ENCODE results near the gene VPREB1. TPM values are rescaled to one million over a fixed set of nuclear protein-coding genes. Genes with fewer than 3 reads are reported as not detected.

Gene VPREB1, protein sequence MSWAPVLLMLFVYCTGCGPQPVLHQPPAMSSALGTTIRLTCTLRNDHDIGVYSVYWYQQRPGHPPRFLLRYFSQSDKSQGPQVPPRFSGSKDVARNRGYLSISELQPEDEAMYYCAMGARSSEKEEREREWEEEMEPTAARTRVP
- polyA plus RNA-seq (2013, experiment 1 of 2): not detected
- polyA plus RNA-seq (2013, experiment 2 of 2): not detected

DNA sequence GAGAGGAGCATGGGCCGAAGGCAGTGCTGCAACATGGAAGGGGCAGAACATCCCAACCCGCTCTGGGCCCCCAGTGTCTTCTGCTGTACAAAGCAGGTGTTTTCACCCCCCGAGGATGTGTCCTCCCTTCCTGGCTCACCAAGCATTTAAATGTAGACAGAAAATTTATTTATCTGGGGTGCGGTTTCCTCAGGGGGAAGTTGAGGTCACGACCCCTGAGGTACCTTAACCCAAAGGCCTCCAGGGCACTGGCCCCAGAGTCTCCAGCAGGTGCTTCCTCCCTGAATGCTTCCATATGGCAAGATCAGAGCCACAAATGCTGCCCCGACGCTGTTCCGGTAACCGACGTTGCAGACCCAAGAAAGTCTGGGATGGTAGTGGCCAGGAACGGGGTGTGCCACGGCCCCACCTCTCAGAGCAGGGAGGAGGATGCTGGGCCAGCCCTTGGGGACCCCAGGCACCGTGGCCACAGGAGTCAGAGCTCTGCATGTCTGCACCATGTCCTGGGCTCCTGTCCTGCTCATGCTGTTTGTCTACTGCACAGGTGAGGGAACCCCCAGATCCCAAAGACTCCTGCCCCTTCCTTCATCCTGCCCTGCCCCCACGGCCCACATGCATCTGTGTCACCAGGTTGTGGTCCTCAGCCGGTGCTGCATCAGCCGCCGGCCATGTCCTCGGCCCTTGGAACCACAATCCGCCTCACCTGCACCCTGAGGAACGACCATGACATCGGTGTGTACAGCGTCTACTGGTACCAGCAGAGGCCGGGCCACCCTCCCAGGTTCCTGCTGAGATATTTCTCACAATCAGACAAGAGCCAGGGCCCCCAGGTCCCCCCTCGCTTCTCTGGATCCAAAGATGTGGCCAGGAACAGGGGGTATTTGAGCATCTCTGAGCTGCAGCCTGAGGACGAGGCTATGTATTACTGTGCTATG is at the start of gene VPREB1:
TSS of gene VPREB1 (plus strand) at position 471 of the 935 bp plus-strand sequence. CDS start at position 499, 28 bp downstream.
- no peaks in the 10 kb centered on the region for H3K36me3 ChIP-seq (ENCODE audit: control insufficient read depth, insufficient read depth, low read length)
- no peaks in the 10 kb centered on the region for H3K79me2 ChIP-seq (ENCODE audit: control insufficient read depth, insufficient read depth, low read length)
- H3K79me1 ChIP-seq (ENCODE audit: low read length): no peaks in the 10 kb centered on the region
- no peak within 1 kb of the TSS for H4K5ac ChIP-seq (ENCODE audit: low read length)
- H3K23ac ChIP-seq (ENCODE audit: low read length): no peak within 1 kb of the TSS
- no peak within 1 kb of the TSS for H2BK15ac ChIP-seq (replicated peaks; ENCODE audit: low read depth)
- H2BK5ac ChIP-seq (ENCODE audit: low read length): no peak within 1 kb of the TSS
- H3K4me3 ChIP-seq (ENCODE audit: low read length): no peak within 1 kb of the TSS
- WGBS (ENCODE audit: extremely low coverage, insufficient coverage, low lambda C conversion rate): no CpG with 5 or more reads among the region's 25 CpGs
- no peak within 1 kb of the TSS for H3K27ac ChIP-seq (ENCODE audit: low read depth, low read length)
- no peak within 1 kb of the TSS for H3K9ac ChIP-seq (ENCODE audit: low read length)
- peaks cover 23% of the 10 kb centered on the region for H3K27me3 ChIP-seq (ENCODE audit: insufficient read depth, low read length, poor library complexity)
- no peak within 1 kb of the TSS for H3K4me2 ChIP-seq (ENCODE audit: low read length)
- H3K56ac ChIP-seq (ENCODE audit: low read length): no peak within 1 kb of the TSS
- no peaks in the 10 kb centered on the region for H3K4me1 ChIP-seq (ENCODE audit: control insufficient read depth, low read depth, low read length)
- H3K4ac ChIP-seq (ENCODE audit: low read depth, low read length): no peak within 1 kb of the TSS
- no peak within 1 kb of the TSS for H2BK120ac ChIP-seq (ENCODE audit: low read depth, low read length)
- no peak within 1 kb of the TSS for H4K8ac ChIP-seq (ENCODE audit: low read depth, low read length)
- no peak for DNase-seq
- no peak within 1 kb of the TSS for H2AK5ac ChIP-seq (ENCODE audit: low read length)
- H3K18ac ChIP-seq (ENCODE audit: low read length): no peak within 1 kb of the TSS

GRCh38 chr22:22194931-22195264 is 49.7 kb upstream of the VPREB1 start:
- Histone ChIP-seq H3K36me3 (ENCODE audit: control insufficient read depth, insufficient read depth, low read length) (no peaks in the 10 kb centered on the region), H3K9ac (ENCODE audit: low read length) (no peak overlapping the region), H3K4me3 (ENCODE audit: low read length) (no peak overlapping the region), H2AK5ac (ENCODE audit: low read length) (no peak overlapping the region), H3K56ac (ENCODE audit: low read length) (no peak overlapping the region), H4K8ac (ENCODE audit: low read depth, low read length) (no peak overlapping the region), H2BK120ac (ENCODE audit: low read depth, low read length) (no peak overlapping the region), H4K5ac (ENCODE audit: low read length) (no peak overlapping the region), H2BK15ac (replicated peaks; ENCODE audit: low read depth) (no peak overlapping the region), H3K18ac (ENCODE audit: low read length) (no peak overlapping the region), H2BK5ac (ENCODE audit: low read length) (no peak overlapping the region), H3K4me2 (ENCODE audit: low read length) (no peak overlapping the region), H3K4ac (ENCODE audit: low read depth, low read length) (no peak overlapping the region), H3K4me1 (ENCODE audit: control insufficient read depth, low read depth, low read length) (no peaks in the 10 kb centered on the region), H3K79me1 (ENCODE audit: low read length) (no peaks in the 10 kb centered on the region), H3K27ac (ENCODE audit: low read depth, low read length) (no peak overlapping the region), H3K27me3 (ENCODE audit: insufficient read depth, low read length, poor library complexity) (no peaks in the 10 kb centered on the region), H3K79me2 (ENCODE audit: control insufficient read depth, insufficient read depth, low read length) (no peaks in the 10 kb centered on the region), H3K23ac (ENCODE audit: low read length) (no peak overlapping the region)
- no peak for DNase-seq
- no CpG with 5 or more reads among the region's 3 CpGs for WGBS (ENCODE audit: extremely low coverage, insufficient coverage, low lambda C conversion rate)

DNA sequence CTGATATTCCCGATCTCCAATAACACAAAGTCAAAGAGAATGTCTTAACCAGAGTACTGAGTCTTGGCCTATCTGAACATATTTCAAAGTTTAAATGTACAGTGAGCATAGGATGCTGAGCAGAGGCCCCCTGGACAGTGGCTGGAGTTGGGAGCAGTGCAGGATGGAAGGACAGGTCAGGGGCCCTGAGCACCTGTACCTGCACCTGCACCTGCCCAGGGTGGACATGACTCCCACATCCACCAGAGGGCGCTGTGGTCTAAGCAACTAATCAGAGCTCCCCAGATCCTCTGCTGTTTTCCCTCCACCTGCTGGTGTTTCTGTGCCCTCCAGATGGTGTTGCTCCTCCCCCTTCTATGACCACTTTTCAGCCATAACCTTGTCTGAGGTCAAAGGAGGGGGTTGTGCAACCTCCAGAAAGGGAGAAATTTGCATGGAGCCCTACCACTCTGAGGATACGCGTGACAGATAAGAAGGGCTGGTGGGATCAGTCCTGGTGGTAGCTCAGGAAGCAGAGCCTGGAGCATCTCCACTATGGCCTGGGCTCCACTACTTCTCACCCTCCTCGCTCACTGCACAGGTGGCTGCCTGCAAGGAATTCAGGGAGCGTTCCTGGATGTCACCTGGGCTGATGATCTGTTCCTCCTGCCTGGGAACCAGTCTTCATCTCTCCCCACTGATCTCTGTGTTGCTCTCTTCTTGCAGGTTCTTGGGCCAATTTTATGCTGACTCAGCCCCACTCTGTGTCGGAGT is 49.1 kb upstream of the VPREB1 start:
- H3K23ac ChIP-seq (ENCODE audit: low read length): no peak overlapping the region
- H3K27ac ChIP-seq (ENCODE audit: low read depth, low read length): no peak overlapping the region
- no peak overlapping the region for H3K56ac ChIP-seq (ENCODE audit: low read length)
- no peaks in the 10 kb centered on the region for H3K79me2 ChIP-seq (ENCODE audit: control insufficient read depth, insufficient read depth, low read length)
- H3K9ac ChIP-seq (ENCODE audit: low read length): no peak overlapping the region
- H3K79me1 ChIP-seq (ENCODE audit: low read length): no peaks in the 10 kb centered on the region
- H4K5ac ChIP-seq (ENCODE audit: low read length): no peak overlapping the region
- H3K18ac ChIP-seq (ENCODE audit: low read length): no peak overlapping the region
- H3K36me3 ChIP-seq (ENCODE audit: control insufficient read depth, insufficient read depth, low read length): no peaks in the 10 kb centered on the region
- H4K8ac ChIP-seq (ENCODE audit: low read depth, low read length): no peak overlapping the region
- DNase-seq: peak; percentile 92
- H3K4ac ChIP-seq (ENCODE audit: low read depth, low read length): no peak overlapping the region
- H2AK5ac ChIP-seq (ENCODE audit: low read length): no peak overlapping the region
- no peak overlapping the region for H3K4me2 ChIP-seq (ENCODE audit: low read length)
- no peaks in the 10 kb centered on the region for H3K27me3 ChIP-seq (ENCODE audit: insufficient read depth, low read length, poor library complexity)
- no peak overlapping the region for H2BK15ac ChIP-seq (replicated peaks; ENCODE audit: low read depth)
- WGBS (ENCODE audit: extremely low coverage, insufficient coverage, low lambda C conversion rate): no CpG with 5 or more reads among the region's 7 CpGs
- H2BK5ac ChIP-seq (ENCODE audit: low read length): no peak overlapping the region
- H2BK120ac ChIP-seq (ENCODE audit: low read depth, low read length): no peak overlapping the region
- H3K4me1 ChIP-seq (ENCODE audit: control insufficient read depth, low read depth, low read length): no peaks in the 10 kb centered on the region
- H3K4me3 ChIP-seq (ENCODE audit: low read length): no peak overlapping the region

- WGBS (ENCODE audit: extremely low coverage, insufficient coverage, low lambda C conversion rate): no CpG with 5 or more reads among the region's 11 CpGs
- no peaks in the 10 kb centered on the region for H3K36me3 ChIP-seq (ENCODE audit: control insufficient read depth, insufficient read depth, low read length)
- H2BK5ac ChIP-seq (ENCODE audit: low read length): no peak overlapping the region
- no peak overlapping the region for H2BK120ac ChIP-seq (ENCODE audit: low read depth, low read length)
- no peak overlapping the region for H3K27ac ChIP-seq (ENCODE audit: low read depth, low read length)
- DNase-seq: no peak
- H3K79me1 ChIP-seq (ENCODE audit: low read length): no peaks in the 10 kb centered on the region
- no peak overlapping the region for H3K23ac ChIP-seq (ENCODE audit: low read length)
- H3K18ac ChIP-seq (ENCODE audit: low read length): no peak overlapping the region
- H3K56ac ChIP-seq (ENCODE audit: low read length): no peak overlapping the region
- H3K4me1 ChIP-seq (ENCODE audit: control insufficient read depth, low read depth, low read length): no peaks in the 10 kb centered on the region
- no peak overlapping the region for H4K8ac ChIP-seq (ENCODE audit: low read depth, low read length)
- H4K5ac ChIP-seq (ENCODE audit: low read length): no peak overlapping the region
- no peak overlapping the region for H3K4me2 ChIP-seq (ENCODE audit: low read length)
- no peak overlapping the region for H3K4me3 ChIP-seq (ENCODE audit: low read length)
- H3K79me2 ChIP-seq (ENCODE audit: control insufficient read depth, insufficient read depth, low read length): no peaks in the 10 kb centered on the region
- no peak overlapping the region for H2AK5ac ChIP-seq (ENCODE audit: low read length)
- H2BK15ac ChIP-seq (replicated peaks; ENCODE audit: low read depth): no peak overlapping the region
- H3K27me3 ChIP-seq (ENCODE audit: insufficient read depth, low read length, poor library complexity): no peaks in the 10 kb centered on the region
- no peak overlapping the region for H3K9ac ChIP-seq (ENCODE audit: low read length)
- no peak overlapping the region for H3K4ac ChIP-seq (ENCODE audit: low read depth, low read length)
These were observed 48.5 kb upstream of the VPREB1 start for GRCh38 chr22:22196018-22196533.

- H3K27me3 ChIP-seq (ENCODE audit: insufficient read depth, low read length, poor library complexity): no peaks in the 10 kb centered on the region
- DNase-seq: no peak
- H2AK5ac ChIP-seq (ENCODE audit: low read length): no peak overlapping the region
- no peak overlapping the region for H3K4me2 ChIP-seq (ENCODE audit: low read length)
- H3K4ac ChIP-seq (ENCODE audit: low read depth, low read length): no peak overlapping the region
- H3K18ac ChIP-seq (ENCODE audit: low read length): no peak overlapping the region
- no peaks in the 10 kb centered on the region for H3K36me3 ChIP-seq (ENCODE audit: control insufficient read depth, insufficient read depth, low read length)
- no peak overlapping the region for H3K9ac ChIP-seq (ENCODE audit: low read length)
- no peaks in the 10 kb centered on the region for H3K79me1 ChIP-seq (ENCODE audit: low read length)
- H4K8ac ChIP-seq (ENCODE audit: low read depth, low read length): no peak overlapping the region
- H3K56ac ChIP-seq (ENCODE audit: low read length): no peak overlapping the region
- no peak overlapping the region for H2BK5ac ChIP-seq (ENCODE audit: low read length)
- H3K23ac ChIP-seq (ENCODE audit: low read length): no peak overlapping the region
- WGBS (ENCODE audit: extremely low coverage, insufficient coverage, low lambda C conversion rate): no CpG with 5 or more reads among the region's 5 CpGs
- H3K27ac ChIP-seq (ENCODE audit: low read depth, low read length): no peak overlapping the region
- H3K4me3 ChIP-seq (ENCODE audit: low read length): no peak overlapping the region
- no peak overlapping the region for H4K5ac ChIP-seq (ENCODE audit: low read length)
- H3K79me2 ChIP-seq (ENCODE audit: control insufficient read depth, insufficient read depth, low read length): no peaks in the 10 kb centered on the region
- H2BK120ac ChIP-seq (ENCODE audit: low read depth, low read length): no peak overlapping the region
- no peak overlapping the region for H2BK15ac ChIP-seq (replicated peaks; ENCODE audit: low read depth)
- H3K4me1 ChIP-seq (ENCODE audit: control insufficient read depth, low read depth, low read length): no peaks in the 10 kb centered on the region
These were observed 47.6 kb upstream of the VPREB1 start for GRCh38 chr22:22196833-22197477.
